ENCODE measurements around the gene ACAD8. TPM values are rescaled to one million over a fixed set of nuclear protein-coding genes. Genes with fewer than 3 reads are reported as not detected.

ACAD8 gene
- total and polyA plus RNA-seq, 2 of the 8 experiments (the other 6 are each of a cell fraction or from before 2014, with no cell fraction given): 45.8 to 52.7 TPM

DNA sequence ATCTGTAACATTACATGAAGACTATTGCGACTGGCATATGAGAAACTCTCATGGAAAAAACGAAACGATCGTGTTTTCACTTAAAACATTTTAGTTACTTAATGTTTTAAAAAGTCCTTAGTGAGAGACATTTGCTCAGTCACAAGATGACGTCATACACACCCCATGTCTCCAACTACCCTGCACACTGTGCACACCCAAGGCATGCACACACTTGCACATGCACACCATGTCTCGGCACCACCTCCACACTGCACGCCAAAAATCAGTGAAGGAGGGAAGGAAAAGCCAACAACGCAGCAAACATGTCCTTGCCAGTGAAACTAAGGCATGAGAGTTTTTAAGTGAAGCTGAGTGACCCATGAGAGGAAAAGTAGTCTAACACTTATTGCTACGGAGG, 47.6 kb upstream of the ACAD8 start:
- H2BK15ac ChIP-seq (ENCODE audit: low read length): no peak overlapping the region
- H3K79me2 ChIP-seq (ENCODE audit: control insufficient read depth in 1 of 2, insufficient read depth in 2 of 2, low read length in 2 of 2): peaks cover 0 to 3% of the 10 kb centered on the region in 2 experiments; a peak in 1 of 4 replicates
- H3K4me1 ChIP-seq (replicated peaks in 1 of 4; ENCODE audit: control insufficient read depth in 3 of 4, insufficient read depth in 4 of 4, low read length in 3 of 4): no peaks in the 10 kb centered on the region
- H3K79me1 ChIP-seq (ENCODE audit: low read depth, low read length): peaks cover 2% of the 10 kb centered on the region; the same call in 1 of the 2 replicates
- no peak overlapping the region for H3K4me2 ChIP-seq (ENCODE audit: insufficient read depth in 1 of 2, low read depth in 2 of 2, low read length in 2 of 2)
- ChIA-PET POLR2A (ENCODE audit: partially characterized antibody) (no interaction called here), CTCF (ENCODE audit: partially characterized antibody) (interaction anchor here (1.8 kb wide), 1 partner anchor 9 kb away, joined by 4 read pairs; no protein-coding TSS in a partner anchor)
- H2AK5ac ChIP-seq (ENCODE audit: low read depth, low read length): no peak overlapping the region
- H3K23me2 ChIP-seq (ENCODE audit: low read depth, low read length): no peaks in the 10 kb centered on the region; the same call in 1 of the 2 replicates
- no peak overlapping the region for H3K9ac ChIP-seq (replicated peaks in 1 of 4; ENCODE audit: extremely low read depth in 1 of 4, low read depth in 3 of 4, low read length in 3 of 4)
- no peak overlapping the region for H3K27ac ChIP-seq (ENCODE audit: low read depth, low read length)
- H2BK5ac ChIP-seq (ENCODE audit: low read depth, low read length): no peak overlapping the region
- no peak overlapping the region for H2BK20ac ChIP-seq (ENCODE audit: low read length)
- H2AFZ ChIP-seq (ENCODE audit: low read length): no peak overlapping the region
- no peak overlapping the region for H3K4me3 ChIP-seq (ENCODE audit: extremely low read depth in 1 of 4, insufficient read depth in 2 of 4, low read depth in 3 of 4, low read length in 4 of 4)
- no peaks in the 10 kb centered on the region for H3K27me3 ChIP-seq (replicated peaks in 1 of 4; ENCODE audit: control insufficient read depth in 3 of 4, extremely low read depth in 1 of 4, insufficient read depth in 3 of 4, low read length in 3 of 4)
- no peak overlapping the region for H2BK120ac ChIP-seq (replicated peaks; ENCODE audit: low read depth, low read length)
- H3K4ac ChIP-seq (replicated peaks; ENCODE audit: insufficient read length, low read depth, low read length): no peak overlapping the region
- H3K36me3 ChIP-seq (ENCODE audit: control insufficient read depth in 2 of 4, insufficient read depth in 4 of 4, low read length in 3 of 4): peaks cover 18 to 79% (median 55%) of the 10 kb centered on the region in 4 experiments; a peak in 7 of 8 replicates
- H3K14ac ChIP-seq (ENCODE audit: insufficient read length): no peak overlapping the region
- no peak overlapping the region for H3K23ac ChIP-seq (ENCODE audit: insufficient read length)
- H2BK12ac ChIP-seq (ENCODE audit: low read depth, low read length): no peak overlapping the region
- DNase-seq (ENCODE audit: low read depth in 1 of 2, low spot score in 2 of 2) (no peak), FAIRE-seq (no peak)
- no peak overlapping the region for H3K18ac ChIP-seq (ENCODE audit: extremely low read depth, low read length)
- no peak overlapping the region for H4K8ac ChIP-seq (ENCODE audit: extremely low read depth, insufficient read depth, low read length)
- no peaks in the 10 kb centered on the region for H3K9me3 ChIP-seq (ENCODE audit: insufficient read depth in 2 of 2, low read depth in 1 of 2, low read length in 1 of 2)
- WGBS, 2 experiments (ENCODE audit: extremely low coverage in 1 of 2, insufficient coverage in 1 of 2, insufficient read length in 1 of 2, insufficient replicate concordance in 2 of 2, low coverage in 1 of 2, low lambda C conversion rate in 2 of 2, missing lambda C conversion rate in 1 of 2): 96% methylated on average over 9 of the region's 9 CpGs; no CpG with 5 or more reads in 1 of the 2 experiments
- no peak overlapping the region for H4K5ac ChIP-seq (ENCODE audit: insufficient read length, low read depth, low read length)
- H3K56ac ChIP-seq (replicated peaks; ENCODE audit: insufficient read length, low read depth, low read length): no peak overlapping the region
- TF ChIP-seq HDAC2 (IDR thresholded peaks at IDR 0.05; ENCODE audit: borderline replicate concordance in 1 of 2, low read depth in 2 of 2, low read length in 2 of 2) (no peak), CBX5 (IDR thresholded peaks at IDR 0.05; ENCODE audit: low read depth, low read length) (no peak), CBX8 (IDR thresholded peaks at IDR 0.05; ENCODE audit: borderline replicate concordance, low read depth, low read length) (no peak), RXRA (IDR thresholded peaks at IDR 0.05; ENCODE audit: insufficient read depth, low read depth, low read length) (no peak), MAFK (IDR thresholded peaks at IDR 0.05; ENCODE audit: low read depth, low read length) (no peak), TAF1 (IDR thresholded peaks at IDR 0.05; ENCODE audit: low read depth, low read length) (no peak)
- TF ChIP-seq, protein P1, sequence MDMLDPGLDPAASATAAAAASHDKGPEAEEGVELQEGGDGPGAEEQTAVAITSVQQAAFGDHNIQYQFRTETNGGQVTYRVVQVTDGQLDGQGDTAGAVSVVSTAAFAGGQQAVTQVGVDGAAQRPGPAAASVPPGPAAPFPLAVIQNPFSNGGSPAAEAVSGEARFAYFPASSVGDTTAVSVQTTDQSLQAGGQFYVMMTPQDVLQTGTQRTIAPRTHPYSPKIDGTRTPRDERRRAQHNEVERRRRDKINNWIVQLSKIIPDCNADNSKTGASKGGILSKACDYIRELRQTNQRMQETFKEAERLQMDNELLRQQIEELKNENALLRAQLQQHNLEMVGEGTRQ (IDR thresholded peaks at IDR 0.05; ENCODE audit: low read length): no peak
- H4K91ac ChIP-seq (replicated peaks; ENCODE audit: insufficient read length, low read length): no peak overlapping the region
- H4K20me1 ChIP-seq (replicated peaks in 1 of 2; ENCODE audit: control insufficient read depth in 1 of 2, insufficient read depth in 2 of 2, low read length in 2 of 2): peaks cover 0 to 4% of the 10 kb centered on the region in 2 experiments

All from H1 (cell line).